Parathyroid adenoma (tissue), 2 donors: Measurements from ENCODE around the gene TRMT13.
"Not testable (repeated sequence)": the region's sequence is repeated elsewhere in the genome, so short reads cannot be mapped to it uniquely, and the experiment has no call there.

Experiments used
- H2AFZ ChIP-seq: fragments of 300-600 bp; sonication (generic); one replicate; pipeline ENCODE4 v1.7.0; 2017; ENCODE audit warnings: antibody characterized with exemption, mild to moderate bottlenecking
- H3K27ac ChIP-seq: fragments of 300-600 bp; sonication (generic); one replicate; pipeline ENCODE4 v1.7.0; 2017
- H3K27me3 ChIP-seq: fragments of 300-600 bp; sonication (generic); one replicate; pipeline ENCODE4 v1.7.0; 2017; ENCODE audit warnings: low read length; ENCODE audit not compliant: control insufficient read depth, insufficient read depth
- H3K36me3 ChIP-seq: fragments of 300-600 bp; sonication (generic); one replicate; pipeline ENCODE4 v1.7.0; 2017; ENCODE audit warnings: low read length; ENCODE audit not compliant: control insufficient read depth, insufficient read depth
- H3K4me1 ChIP-seq: fragments of 300-600 bp; sonication (generic); one replicate; pipeline ENCODE4 v1.7.0; 2017; ENCODE audit warnings: control low read depth
- H3K4me2 ChIP-seq: fragments of 300-600 bp; sonication (generic); one replicate; pipeline ENCODE4 v1.7.0; 2017; ENCODE audit warnings: low read length
- H3K4me3 ChIP-seq: fragments of 300-600 bp; sonication (generic); one replicate; pipeline ENCODE4 v1.7.0; 2017; ENCODE audit warnings: low read depth, low read length
- H3K79me2 ChIP-seq: fragments of 300-600 bp; sonication (generic); one replicate; pipeline ENCODE4 v1.7.0; 2017; ENCODE audit warnings: control low read depth
- H3K9ac ChIP-seq: fragments of 300-600 bp; sonication (generic); one replicate; pipeline ENCODE4 v1.7.0; 2017; ENCODE audit warnings: mild to moderate bottlenecking
- H3K9me3 ChIP-seq: fragments of 300-600 bp; sonication (generic); one replicate; pipeline ENCODE4 v1.7.0; 2017; ENCODE audit warnings: low read length; ENCODE audit not compliant: control insufficient read depth
- TF ChIP-seq, protein P1 (sequence below): fragments of 300-600 bp; sonication (generic); IDR thresholded peaks from one replicate; pipeline ENCODE4 v1.7.0; 2017; ENCODE audit warnings: antibody characterized with exemption, mild to moderate bottlenecking
- donor health status: primary hyperparathyroidism.

The TRMT13 gene

DNA sequence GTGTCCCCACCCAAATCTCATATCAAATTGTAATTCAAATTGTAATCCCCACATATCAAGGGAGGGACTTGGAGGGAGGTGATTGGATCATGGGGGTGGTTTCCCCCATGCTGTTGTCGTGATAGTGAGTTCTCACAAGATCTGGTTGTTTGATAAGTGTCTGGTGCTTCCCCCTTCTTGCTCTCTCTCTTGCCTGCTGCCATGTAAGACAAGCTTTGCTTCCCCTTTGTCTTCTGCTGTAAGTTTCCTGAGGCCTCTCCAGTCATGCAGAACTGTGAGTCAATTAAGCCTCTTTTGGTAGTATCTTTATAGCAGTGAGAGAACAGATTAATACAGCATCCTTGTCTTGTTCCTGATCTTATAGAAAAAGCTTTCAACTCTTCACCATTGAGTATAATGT is 51.6 kb downstream of the TRMT13 start:
- Histone ChIP-seq H3K4me2 (no peak overlapping the region), H3K4me1 (no peaks in the 10 kb centered on the region), H2AFZ (no peak overlapping the region), H3K4me3 (no peak overlapping the region), H3K9me3 (no peaks in the 10 kb centered on the region), H3K79me2 (no peaks in the 10 kb centered on the region), H3K36me3 (no peaks in the 10 kb centered on the region), H3K9ac (no peak overlapping the region), H3K27ac (no peak overlapping the region), H3K27me3 (no peaks in the 10 kb centered on the region)
- TF ChIP-seq, protein P1, sequence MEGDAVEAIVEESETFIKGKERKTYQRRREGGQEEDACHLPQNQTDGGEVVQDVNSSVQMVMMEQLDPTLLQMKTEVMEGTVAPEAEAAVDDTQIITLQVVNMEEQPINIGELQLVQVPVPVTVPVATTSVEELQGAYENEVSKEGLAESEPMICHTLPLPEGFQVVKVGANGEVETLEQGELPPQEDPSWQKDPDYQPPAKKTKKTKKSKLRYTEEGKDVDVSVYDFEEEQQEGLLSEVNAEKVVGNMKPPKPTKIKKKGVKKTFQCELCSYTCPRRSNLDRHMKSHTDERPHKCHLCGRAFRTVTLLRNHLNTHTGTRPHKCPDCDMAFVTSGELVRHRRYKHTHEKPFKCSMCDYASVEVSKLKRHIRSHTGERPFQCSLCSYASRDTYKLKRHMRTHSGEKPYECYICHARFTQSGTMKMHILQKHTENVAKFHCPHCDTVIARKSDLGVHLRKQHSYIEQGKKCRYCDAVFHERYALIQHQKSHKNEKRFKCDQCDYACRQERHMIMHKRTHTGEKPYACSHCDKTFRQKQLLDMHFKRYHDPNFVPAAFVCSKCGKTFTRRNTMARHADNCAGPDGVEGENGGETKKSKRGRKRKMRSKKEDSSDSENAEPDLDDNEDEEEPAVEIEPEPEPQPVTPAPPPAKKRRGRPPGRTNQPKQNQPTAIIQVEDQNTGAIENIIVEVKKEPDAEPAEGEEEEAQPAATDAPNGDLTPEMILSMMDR: no peak

DNA sequence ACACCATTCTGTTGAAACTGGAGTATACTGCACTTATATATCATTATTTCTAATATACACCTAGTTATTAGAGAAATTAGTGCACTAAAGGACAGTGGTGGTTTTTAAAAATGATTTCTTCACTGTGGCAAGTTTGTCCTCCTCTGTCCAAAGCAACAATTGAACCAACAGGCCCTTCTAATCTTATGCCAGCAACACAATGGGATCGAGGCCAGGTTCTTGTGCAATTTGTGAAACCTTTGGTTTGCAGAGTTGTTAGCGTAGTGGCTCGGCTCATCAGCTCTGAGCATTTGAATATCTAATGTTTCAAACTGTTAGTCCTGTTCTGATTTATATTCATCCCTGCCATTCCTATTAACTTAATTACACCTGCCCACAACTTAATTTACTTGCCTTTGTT is 54.9 kb downstream of the TRMT13 start:
- Histone ChIP-seq H3K79me2 (no peaks in the 10 kb centered on the region), H3K4me2 (no peak overlapping the region), H3K4me3 (no peak overlapping the region), H3K9me3 (no peaks in the 10 kb centered on the region), H3K4me1 (no peaks in the 10 kb centered on the region), H3K27me3 (no peaks in the 10 kb centered on the region), H3K9ac (no peak overlapping the region), H2AFZ (no peak overlapping the region), H3K36me3 (no peaks in the 10 kb centered on the region), H3K27ac (no peak overlapping the region)
- TF ChIP-seq, protein P1: no peak

DNA sequence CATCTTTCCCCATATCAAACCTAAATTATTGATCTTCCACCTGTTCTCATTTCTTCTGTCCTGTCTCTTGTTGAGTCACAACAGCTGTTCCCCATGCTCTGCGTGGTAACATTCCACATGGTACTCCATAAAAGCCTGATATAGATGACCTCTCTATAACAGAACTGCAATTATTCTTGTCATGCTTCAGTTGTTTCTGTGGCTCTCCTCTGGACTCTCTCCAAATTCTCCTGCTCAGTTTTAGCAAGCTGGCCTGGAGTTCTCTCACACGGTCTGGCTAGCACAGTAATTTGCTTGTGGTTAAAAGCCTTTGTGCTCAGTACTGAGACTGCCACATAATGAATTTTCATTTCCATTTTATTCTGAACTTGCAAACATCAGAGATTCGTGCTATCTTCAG is 55.7 kb downstream of the TRMT13 start:
- Histone ChIP-seq H3K9ac (no peak overlapping the region), H2AFZ (no peak overlapping the region), H3K27me3 (no peaks in the 10 kb centered on the region), H3K4me1 (no peaks in the 10 kb centered on the region), H3K9me3 (no peaks in the 10 kb centered on the region), H3K79me2 (no peaks in the 10 kb centered on the region), H3K27ac (no peak overlapping the region), H3K36me3 (no peaks in the 10 kb centered on the region), H3K4me3 (no peak overlapping the region), H3K4me2 (peak overlapping the region; percentile 22)
- TF ChIP-seq, protein P1: no peak

DNA sequence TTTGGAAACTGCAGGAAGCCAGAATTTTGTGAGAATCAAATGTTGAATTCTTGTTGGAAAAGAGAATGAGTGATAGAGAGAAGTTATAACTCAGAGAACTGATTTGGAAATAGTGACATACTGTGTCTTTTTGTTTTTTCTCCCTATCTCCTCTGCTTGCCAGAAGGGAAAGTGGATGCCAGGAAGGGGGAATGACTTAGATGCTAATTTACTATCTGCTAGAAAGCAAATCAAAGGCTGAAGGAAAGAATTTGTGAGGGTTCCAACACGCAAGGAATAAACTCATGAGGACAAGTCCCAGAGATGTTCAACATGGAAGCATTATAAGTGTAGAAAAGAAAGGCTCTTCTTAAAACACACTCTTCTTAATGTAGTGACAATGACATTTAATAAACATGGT is 65.6 kb downstream of the TRMT13 start:
- TF ChIP-seq, protein P1: no peak
- Histone ChIP-seq H3K4me1 (no peaks in the 10 kb centered on the region), H3K9ac (no peak overlapping the region), H3K4me2 (no peak overlapping the region), H3K36me3 (no peaks in the 10 kb centered on the region), H3K79me2 (no peaks in the 10 kb centered on the region), H3K27ac (no peak overlapping the region), H3K4me3 (no peak overlapping the region), H3K27me3 (no peaks in the 10 kb centered on the region), H3K9me3 (no peaks in the 10 kb centered on the region), H2AFZ (no peak overlapping the region)

DNA sequence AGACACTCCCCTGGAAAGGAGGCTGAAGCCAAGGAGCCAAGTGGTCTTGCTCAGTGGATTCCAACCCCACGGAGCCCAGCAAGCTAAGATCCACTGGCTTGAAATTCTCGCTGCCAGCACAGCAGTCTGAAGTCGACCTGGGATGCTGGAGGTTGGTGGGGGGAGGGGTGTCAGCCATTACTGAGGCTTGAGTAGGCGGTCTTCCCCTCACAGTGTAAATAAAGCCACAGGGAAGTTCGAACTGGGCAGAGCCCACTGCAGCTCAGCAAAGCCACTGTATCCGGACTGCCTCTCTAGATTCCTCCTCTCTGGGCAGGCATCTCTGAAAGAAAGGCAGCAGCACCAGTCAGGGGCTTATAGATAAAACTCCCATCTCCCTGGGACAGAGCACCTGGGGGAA is 67.1 kb downstream of the TRMT13 start:
- H3K4me1 ChIP-seq, H3K4me3 ChIP-seq, H3K27me3 ChIP-seq, H2AFZ ChIP-seq, H3K4me2 ChIP-seq, H3K36me3 ChIP-seq, H3K79me2 ChIP-seq, H3K9ac ChIP-seq, H3K27ac ChIP-seq, H3K9me3 ChIP-seq: not testable (repeated sequence)
